Activated CD8-positive, alpha-beta T cell treated with anti-CD3 and anti-CD28 coated beads for 36 hours (primary cell): ENCODE data around the gene ANKRD6. TPM values are rescaled to one million over a fixed set of nuclear protein-coding genes. Genes with fewer than 3 reads are reported as not detected.
"Not testable (repeated sequence)": the region's sequence is repeated elsewhere in the genome, so short reads cannot be mapped to it uniquely, and the experiment has no call there.

Source experiments
- ATAC-seq: fragments of 200-7000 bp; cut with Tn5 transposase; one replicate; pipeline ENCODE4 v1.10.0; 2021; ENCODE audit warnings: mild to moderate bottlenecking, moderate library complexity
- CTCF ChIA-PET: fragments of 350-600 bp; sonication (Branson Sonifier 250); formaldehyde crosslinking; loops from one replicate; lab custom pipeline; 2021; ENCODE audit warnings: antibody characterized with exemption; lab: Charles Lee
- POLR2A ChIA-PET: fragments of 350-600 bp; sonication (Branson Sonifier 250); formaldehyde crosslinking; loops from one replicate; lab custom pipeline; 2021; ENCODE audit warnings: antibody characterized with exemption; lab: Charles Lee
- DNase-seq: peaks from one replicate; pipeline ENCODE4 v3.0.0-alpha.2; 2020
- H3K27ac Mint-ChIP-seq: one replicate; pipeline ENCODE4 v1.8.0; 2021; ENCODE audit warnings: mild to moderate bottlenecking, mixed read lengths
- H3K27me3 Mint-ChIP-seq: one replicate; pipeline ENCODE4 v1.8.0; 2021; ENCODE audit warnings: mixed read lengths
- H3K36me3 Mint-ChIP-seq: one replicate; pipeline ENCODE4 v1.8.0; 2021; ENCODE audit warnings: low read depth, mixed read lengths
- H3K4me1 Mint-ChIP-seq: one replicate; pipeline ENCODE4 v1.8.0; 2021; ENCODE audit warnings: low read depth, mixed read lengths
- H3K4me3 Mint-ChIP-seq: one replicate; pipeline ENCODE4 v1.8.0; 2021; ENCODE audit warnings: mild to moderate bottlenecking, moderate library complexity, mixed read lengths
- H3K9me3 Mint-ChIP-seq: one replicate; pipeline ENCODE4 v1.8.0; 2021; ENCODE audit warnings: mixed read lengths
- CTCF ChIP-seq: fragments of 200-600 bp; IDR thresholded peaks from one replicate; pipeline ENCODE4 v1.8.0; 2022; ENCODE audit warnings: antibody characterized with exemption, mild to moderate bottlenecking
- intact Hi-C: fragments of 100-400 bp; cut with micrococcal nuclease; formaldehyde crosslinking; loops from one replicate; pipeline ENCODE4 v1.10.0; 2022
- total RNA-seq, 2 experiments: library from RNA; stranded (reverse); gene quantifications; one replicate each; pipeline ENCODE4 v1.2.3, GENCODE V29; 2021

ANKRD6 gene
- total RNA-seq, 2 experiments from 2014 or later = 3.5 to 4.9 TPM

- Mint-ChIP-seq H3K4me1 (no peaks in the 10 kb centered on the region), H3K9me3 (no peaks in the 10 kb centered on the region), H3K27ac (no peak overlapping the region), H3K4me3 (no peak overlapping the region), H3K36me3 (peaks cover 1% of the 10 kb centered on the region), H3K27me3 (no peaks in the 10 kb centered on the region)
- DNase-seq = no peak
- ATAC-seq = no peak
- TF ChIP-seq CTCF = no peak
- POLR2A ChIA-PET = no interaction called here
- CTCF ChIA-PET = interaction anchor here (1.2 kb wide), 1 partner anchor 191 kb away, joined by 3 read pairs; the partner anchor contains the start of gene ANKRD6
- intact Hi-C loops = no loop called here
Measured at GRCh38 chr6:89623749-89624148, 190.8 kb downstream of the ANKRD6 start.

GRCh38 chr6:89630488-89630887 is 197.5 kb downstream of the ANKRD6 start:
- no peak for DNase-seq
- intact Hi-C loops = no loop called here
- CTCF ChIA-PET = interaction anchor here (1.0 kb wide), 1 partner anchor 259 kb away, joined by 3 read pairs; no protein-coding TSS in a partner anchor

GRCh38 chr6:89636412-89636811 is 203.5 kb downstream of the ANKRD6 start:
- H3K36me3 Mint-ChIP-seq = peaks cover 39% of the 10 kb centered on the region
- H3K27ac Mint-ChIP-seq, DNase-seq, CTCF ChIA-PET, intact Hi-C loops, H3K4me3 Mint-ChIP-seq, ATAC-seq, H3K27me3 Mint-ChIP-seq, H3K9me3 Mint-ChIP-seq: not testable (repeated sequence)
- POLR2A ChIA-PET = interaction anchor here (1.1 kb wide), 1 partner anchor 182 kb away, joined by 3 read pairs; no protein-coding TSS in a partner anchor
- peaks cover 29% of the 10 kb centered on the region for H3K4me1 Mint-ChIP-seq

More at GRCh38 chr6:89630488-89630887, 197.5 kb downstream of the ANKRD6 start:
- H3K36me3 Mint-ChIP-seq = peaks cover 9% of the 10 kb centered on the region
- H3K4me3 Mint-ChIP-seq = no peak overlapping the region
- H3K9me3 Mint-ChIP-seq = no peaks in the 10 kb centered on the region
- no peak for TF ChIP-seq CTCF
- no peaks in the 10 kb centered on the region for H3K27me3 Mint-ChIP-seq
- H3K4me1 Mint-ChIP-seq = no peaks in the 10 kb centered on the region
- no peak for ATAC-seq
- POLR2A ChIA-PET = interaction anchor here (1.5 kb wide), 1 partner anchor 198 kb away, joined by 3 read pairs; the partner anchor contains the start of gene ANKRD6
- no peak overlapping the region for H3K27ac Mint-ChIP-seq

GRCh38 chr6:89637960-89638319 is 205.0 kb downstream of the ANKRD6 start:
- DNase-seq = no peak
- Mint-ChIP-seq H3K4me3 (peak overlapping the region; percentile 94), H3K27ac (peak overlapping the region; percentile 97), H3K27me3 (no peaks in the 10 kb centered on the region), H3K9me3 (no peaks in the 10 kb centered on the region), H3K36me3 (peaks cover 49% of the 10 kb centered on the region), H3K4me1 (peaks cover 29% of the 10 kb centered on the region)
- POLR2A ChIA-PET = interaction anchor here (0.6 to 1.3 kb wide), 4 partner anchors 18 to 298 kb away, joined by 3 to 6 read pairs (median 3); no protein-coding TSS in a partner anchor
- intact Hi-C loops = no loop called here
- no peak for TF ChIP-seq CTCF
- no peak for ATAC-seq
- CTCF ChIA-PET = interaction anchor here (0.9 to 2.6 kb wide), 6 partner anchors 10 to 266 kb away, joined by 3 to 14 read pairs (median 6); partner anchors contain the start of gene ANKRD6

GRCh38 chr6:89638320-89639195 is 205.6 kb downstream of the ANKRD6 start, which contains the start of gene LYRM2:
Gene LYRM2 (minus strand): TSS chr6:89638747. CDS start chr6:89638716, 31 bp downstream.
- ChIA-PET POLR2A (interaction anchor here (0.7 to 1.3 kb wide), 6 partner anchors 18 to 948 kb away, joined by 3 to 6 read pairs (median 3); partner anchors contain the start of gene MAP3K7), CTCF (interaction anchor here (0.9 to 2.6 kb wide), 7 partner anchors 9 to 266 kb away, joined by 3 to 14 read pairs (median 5); partner anchors contain the start of gene ANKRD6)
- H3K27ac Mint-ChIP-seq = peak within 1 kb of the TSS; percentile 97
- H3K4me1 Mint-ChIP-seq = peaks cover 29% of the 10 kb centered on the region
- TF ChIP-seq CTCF = no peak
- DNase-seq (peak; percentile 94), ATAC-seq (peak; percentile 96)
- intact Hi-C loops = no loop called here
- no peaks in the 10 kb centered on the region for H3K27me3 Mint-ChIP-seq
- H3K9me3 Mint-ChIP-seq = no peaks in the 10 kb centered on the region
- peak within 1 kb of the TSS; percentile 94 for H3K4me3 Mint-ChIP-seq
- peaks cover 51% of the 10 kb centered on the region for H3K36me3 Mint-ChIP-seq
